Memory B cell (primary cell): ENCODE results near the gene FAM72D.
"Not testable (repeated sequence)": the region's sequence is repeated elsewhere in the genome, so short reads cannot be mapped to it uniquely, and the experiment has no call there.

ENCODE experiments used
- ATAC-seq: fragments of 150-1000 bp; cut with Tn5 transposase; 2 replicates; pipeline ENCODE4 v1.10.0; 2021; ENCODE audit warnings: low read depth, mild to moderate bottlenecking, moderate library complexity
- DNase-seq, 2 donors: peaks; one replicate each; pipeline ENCODE4 v3.0.0; 2022; ENCODE audit warnings: low spot score in 2 of 2
- H3K27ac Mint-ChIP-seq: one replicate; pipeline ENCODE4 v1.8.0; 2022; ENCODE audit warnings: mild to moderate bottlenecking, moderate library complexity, mixed read lengths
- H3K27me3 Mint-ChIP-seq: one replicate; pipeline ENCODE4 v1.8.0; 2022; ENCODE audit warnings: mixed read lengths
- H3K36me3 Mint-ChIP-seq: one replicate; pipeline ENCODE4 v1.8.0; 2022; ENCODE audit warnings: mild to moderate bottlenecking, mixed read lengths
- H3K4me1 Mint-ChIP-seq: one replicate; pipeline ENCODE4 v1.8.0; 2022; ENCODE audit warnings: mixed read lengths
- H3K4me3 Mint-ChIP-seq: one replicate; pipeline ENCODE4 v1.8.0; 2022; ENCODE audit warnings: mild to moderate bottlenecking, moderate library complexity, mixed read lengths
- H3K9me3 Mint-ChIP-seq: one replicate; pipeline ENCODE4 v1.8.0; 2022; ENCODE audit warnings: mixed read lengths

FAM72D gene

GRCh38 chr1:145076877-145077276 is 18.9 kb upstream of the FAM72D start:
- H3K9me3 Mint-ChIP-seq, DNase-seq: not testable (repeated sequence)

GRCh38 chr1:145077872-145078786 is 17.6 kb upstream of the FAM72D start:
- H3K9me3 Mint-ChIP-seq, DNase-seq, H3K36me3 Mint-ChIP-seq, H3K27ac Mint-ChIP-seq, ATAC-seq, H3K4me3 Mint-ChIP-seq, H3K27me3 Mint-ChIP-seq, H3K4me1 Mint-ChIP-seq: not testable (repeated sequence)

More at GRCh38 chr1:145076877-145077276, 18.9 kb upstream of the FAM72D start:
- H3K27me3 Mint-ChIP-seq, H3K4me3 Mint-ChIP-seq, ATAC-seq, H3K4me1 Mint-ChIP-seq, H3K36me3 Mint-ChIP-seq, H3K27ac Mint-ChIP-seq: not testable (repeated sequence)

DNA sequence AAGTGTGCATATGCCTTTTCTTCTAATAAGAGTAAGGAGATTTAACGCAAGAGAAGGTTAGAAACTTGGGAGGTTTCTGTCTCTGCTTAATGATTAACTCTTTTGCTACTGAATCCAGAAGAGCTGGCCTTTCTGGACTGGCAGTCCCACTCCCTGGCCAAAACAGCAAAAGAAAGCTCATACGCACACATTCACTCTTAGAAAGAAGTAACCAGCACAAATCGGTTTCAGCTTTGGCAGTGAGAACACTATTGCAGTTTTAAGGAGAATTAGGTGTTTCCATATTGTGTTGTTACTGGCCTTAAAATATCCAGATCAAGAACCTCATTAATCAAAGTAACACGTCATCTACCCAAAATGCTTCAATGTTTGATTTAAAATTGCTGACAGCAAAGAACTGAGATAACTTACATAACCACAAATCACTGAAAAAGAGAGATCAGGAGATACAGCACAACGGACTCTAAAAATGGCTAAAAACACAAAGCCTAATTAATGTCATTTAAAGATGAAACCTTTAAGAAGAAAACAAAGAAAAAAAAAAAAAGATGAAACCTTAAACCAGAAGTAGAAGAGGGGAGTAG is 16.9 kb upstream of the FAM72D start:
- not testable (repeated sequence) for ATAC-seq, H3K36me3 Mint-ChIP-seq, H3K27ac Mint-ChIP-seq, H3K4me1 Mint-ChIP-seq, H3K27me3 Mint-ChIP-seq, H3K4me3 Mint-ChIP-seq, H3K9me3 Mint-ChIP-seq, DNase-seq

GRCh38 chr1:145079737-145080136 is 16.0 kb upstream of the FAM72D start:
- not testable (repeated sequence) for H3K4me1 Mint-ChIP-seq, H3K36me3 Mint-ChIP-seq, H3K27me3 Mint-ChIP-seq, H3K4me3 Mint-ChIP-seq, H3K9me3 Mint-ChIP-seq, H3K27ac Mint-ChIP-seq, DNase-seq
- ATAC-seq, result peak; percentile 59

- not testable (repeated sequence) for ATAC-seq, H3K4me1 Mint-ChIP-seq, H3K9me3 Mint-ChIP-seq, H3K36me3 Mint-ChIP-seq, H3K27ac Mint-ChIP-seq, H3K4me3 Mint-ChIP-seq, H3K27me3 Mint-ChIP-seq, DNase-seq
Measured at GRCh38 chr1:145080193-145080592, 15.6 kb upstream of the FAM72D start.

GRCh38 chr1:145082483-145083255 is 13.1 kb upstream of the FAM72D start:
- not testable (repeated sequence) for DNase-seq, ATAC-seq, H3K9me3 Mint-ChIP-seq, H3K36me3 Mint-ChIP-seq, H3K4me1 Mint-ChIP-seq, H3K4me3 Mint-ChIP-seq, H3K27me3 Mint-ChIP-seq, H3K27ac Mint-ChIP-seq

DNA sequence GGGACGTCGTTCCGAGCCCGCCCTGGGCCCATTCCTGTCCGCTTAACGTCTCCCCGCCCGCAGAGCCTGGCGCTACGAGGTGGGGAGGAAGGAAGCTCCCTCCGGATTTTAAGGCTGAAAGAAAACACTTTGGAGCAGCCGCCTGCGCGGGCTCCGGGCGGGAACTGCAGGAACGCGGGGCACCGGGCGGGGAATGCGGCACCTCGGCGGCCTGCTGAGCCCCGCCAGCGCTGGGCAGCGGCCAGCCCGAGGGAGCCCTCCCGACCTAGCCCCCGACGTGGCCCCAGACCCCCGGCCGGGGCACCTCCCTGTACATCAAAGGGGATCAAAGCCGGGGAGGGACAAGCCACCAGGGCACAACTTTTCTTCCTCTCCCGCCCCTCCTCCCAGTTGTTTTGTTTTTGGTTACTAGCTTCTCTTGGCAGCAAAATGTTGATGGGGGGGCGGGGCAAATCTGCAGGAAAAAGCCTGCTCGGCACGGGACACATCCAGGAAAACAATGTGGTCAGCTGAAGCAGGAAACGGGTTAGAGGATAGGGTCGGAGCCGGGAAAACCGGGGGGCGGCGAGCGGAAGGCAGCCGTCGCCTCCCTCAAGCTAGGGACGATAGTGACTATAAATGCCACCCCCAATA is 2.1 kb upstream of the FAM72D start:
- not testable (repeated sequence) for H3K27me3 Mint-ChIP-seq, H3K9me3 Mint-ChIP-seq, H3K4me1 Mint-ChIP-seq, H3K36me3 Mint-ChIP-seq, ATAC-seq
- peak in 1 of 2 donors; percentile 27 for DNase-seq
- peak overlapping the region; percentile 80 for H3K27ac Mint-ChIP-seq
- H3K4me3 Mint-ChIP-seq, result peak overlapping the region; percentile 96

DNA sequence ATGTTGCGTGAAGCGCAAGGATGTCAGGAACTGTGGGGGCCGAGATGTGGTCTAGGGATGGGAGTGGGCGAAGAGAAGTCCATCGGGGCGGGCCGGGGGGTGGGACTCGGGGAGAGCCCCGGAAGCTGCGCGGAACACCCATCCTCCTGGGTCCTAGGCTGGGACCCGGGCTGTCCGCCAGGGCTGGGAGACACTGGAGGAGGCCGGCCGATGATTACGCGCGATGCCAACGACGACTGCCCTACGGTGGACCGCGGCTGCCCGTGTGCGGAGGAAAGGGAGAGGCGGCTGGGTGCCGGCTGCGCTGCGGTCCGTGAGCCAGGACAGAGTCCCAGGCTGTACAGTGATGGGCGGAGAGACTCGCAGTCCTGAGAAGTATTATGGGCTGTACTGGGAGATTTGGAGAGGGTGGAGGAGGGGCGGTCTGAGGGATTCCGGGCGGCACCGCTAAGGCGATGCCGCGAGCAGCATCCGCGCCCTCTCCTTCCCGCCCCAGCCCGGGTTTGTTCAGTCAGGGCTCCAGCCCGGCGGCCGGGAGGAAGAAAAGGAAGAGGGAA is 1.0 kb upstream of the FAM72D start:
- ATAC-seq, result peak; percentile 3
- not testable (repeated sequence) for H3K9me3 Mint-ChIP-seq, H3K27ac Mint-ChIP-seq, H3K27me3 Mint-ChIP-seq, H3K4me1 Mint-ChIP-seq, H3K36me3 Mint-ChIP-seq
- H3K4me3 Mint-ChIP-seq, result peak overlapping the region; percentile 58
- peak in 1 of 2 donors; percentile 16 for DNase-seq

GRCh38 chr1:145101725-145102124 is 6.0 kb downstream of the FAM72D start:
- H3K4me1 Mint-ChIP-seq, ATAC-seq, H3K27me3 Mint-ChIP-seq, H3K9me3 Mint-ChIP-seq, H3K36me3 Mint-ChIP-seq, H3K4me3 Mint-ChIP-seq, H3K27ac Mint-ChIP-seq, DNase-seq: not testable (repeated sequence)

- H3K4me3 Mint-ChIP-seq, H3K27me3 Mint-ChIP-seq, DNase-seq, H3K36me3 Mint-ChIP-seq, ATAC-seq, H3K9me3 Mint-ChIP-seq, H3K4me1 Mint-ChIP-seq, H3K27ac Mint-ChIP-seq: not testable (repeated sequence)
Measured at GRCh38 chr1:145103294-145103693, 7.5 kb downstream of the FAM72D start.

GRCh38 chr1:145111674-145112073 is 15.9 kb downstream of the FAM72D start:
- ATAC-seq, H3K27ac Mint-ChIP-seq, H3K36me3 Mint-ChIP-seq, H3K4me3 Mint-ChIP-seq, H3K9me3 Mint-ChIP-seq, H3K27me3 Mint-ChIP-seq, H3K4me1 Mint-ChIP-seq, DNase-seq: not testable (repeated sequence)

DNA sequence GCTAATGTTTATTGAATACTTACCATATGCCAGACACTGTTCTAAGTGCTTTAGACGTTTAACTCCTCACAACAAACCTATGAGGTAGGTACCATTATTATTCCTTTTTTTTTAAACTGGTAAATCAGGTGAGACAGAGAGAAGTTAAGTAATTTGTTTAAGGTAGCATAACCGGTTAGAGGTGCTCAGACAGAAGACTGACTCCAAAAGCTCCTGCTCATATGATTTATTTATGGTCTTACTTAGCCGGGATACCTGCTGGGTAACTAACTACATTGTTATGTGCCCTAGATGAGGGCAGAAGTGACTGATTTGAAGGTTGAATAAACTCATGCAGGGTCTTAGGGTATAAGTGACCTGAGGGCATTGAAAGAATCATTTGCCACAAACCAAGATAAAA is 16.9 kb downstream of the FAM72D start:
- not testable (repeated sequence) for H3K27me3 Mint-ChIP-seq, H3K4me1 Mint-ChIP-seq, H3K36me3 Mint-ChIP-seq, H3K9me3 Mint-ChIP-seq, H3K27ac Mint-ChIP-seq, H3K4me3 Mint-ChIP-seq, DNase-seq, ATAC-seq

GRCh38 chr1:145114560-145115057 is 18.8 kb downstream of the FAM72D start:
- H3K27ac Mint-ChIP-seq, H3K4me3 Mint-ChIP-seq, ATAC-seq, DNase-seq, H3K4me1 Mint-ChIP-seq, H3K9me3 Mint-ChIP-seq, H3K27me3 Mint-ChIP-seq, H3K36me3 Mint-ChIP-seq: not testable (repeated sequence)
